Measurements from ENCODE around the gene CAPN10.

CAPN10 gene

DNA sequence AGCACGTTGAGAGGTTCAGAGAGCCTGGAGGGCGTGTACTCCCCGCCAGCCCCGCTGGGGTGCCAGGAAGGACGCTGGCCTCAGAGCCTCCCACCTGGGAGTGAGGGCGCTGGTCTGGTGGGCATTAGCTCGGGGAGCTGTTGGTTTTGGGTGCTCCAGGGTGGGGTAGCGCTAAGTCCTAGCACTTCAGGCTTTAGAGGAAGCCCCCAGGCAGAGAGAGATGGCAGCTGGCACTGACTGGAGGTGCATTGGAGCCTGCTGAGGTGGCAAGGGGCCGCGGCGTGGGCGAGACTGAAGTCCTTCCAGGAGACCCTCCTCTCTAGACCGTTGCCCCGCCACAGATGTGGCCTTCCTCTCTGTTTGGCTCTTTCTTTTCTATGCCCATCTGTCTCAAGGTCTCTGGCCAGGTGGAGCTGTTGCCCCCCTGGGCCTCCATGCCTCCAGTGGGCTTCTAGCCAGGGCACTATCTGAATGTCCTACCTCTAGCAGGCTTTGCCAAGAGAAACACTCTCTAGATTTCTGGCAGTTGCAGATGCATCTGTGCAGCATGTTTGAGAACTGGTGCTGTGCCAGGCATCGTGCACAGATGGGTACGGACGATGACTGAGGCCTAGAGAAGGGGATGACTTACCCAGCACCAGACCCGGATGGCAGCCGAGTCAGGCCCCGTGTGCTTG is 6.6 kb downstream of the CAPN10 start:
- DNase-seq = peak in 1 of 2 donors; percentile 42
- TF ChIP-seq, protein P1, sequence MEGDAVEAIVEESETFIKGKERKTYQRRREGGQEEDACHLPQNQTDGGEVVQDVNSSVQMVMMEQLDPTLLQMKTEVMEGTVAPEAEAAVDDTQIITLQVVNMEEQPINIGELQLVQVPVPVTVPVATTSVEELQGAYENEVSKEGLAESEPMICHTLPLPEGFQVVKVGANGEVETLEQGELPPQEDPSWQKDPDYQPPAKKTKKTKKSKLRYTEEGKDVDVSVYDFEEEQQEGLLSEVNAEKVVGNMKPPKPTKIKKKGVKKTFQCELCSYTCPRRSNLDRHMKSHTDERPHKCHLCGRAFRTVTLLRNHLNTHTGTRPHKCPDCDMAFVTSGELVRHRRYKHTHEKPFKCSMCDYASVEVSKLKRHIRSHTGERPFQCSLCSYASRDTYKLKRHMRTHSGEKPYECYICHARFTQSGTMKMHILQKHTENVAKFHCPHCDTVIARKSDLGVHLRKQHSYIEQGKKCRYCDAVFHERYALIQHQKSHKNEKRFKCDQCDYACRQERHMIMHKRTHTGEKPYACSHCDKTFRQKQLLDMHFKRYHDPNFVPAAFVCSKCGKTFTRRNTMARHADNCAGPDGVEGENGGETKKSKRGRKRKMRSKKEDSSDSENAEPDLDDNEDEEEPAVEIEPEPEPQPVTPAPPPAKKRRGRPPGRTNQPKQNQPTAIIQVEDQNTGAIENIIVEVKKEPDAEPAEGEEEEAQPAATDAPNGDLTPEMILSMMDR (IDR thresholded peaks at IDR 0.05) = no peak
- Histone ChIP-seq H3K4me1 (peaks cover 0 to 36% (median 25%) of the 10 kb centered on the region in 4 donors), H3K4me3 (no peak overlapping the region), H3K36me3 (peaks cover 6 to 66% (median 48%) of the 10 kb centered on the region in 3 donors), H3K27ac (no peak overlapping the region), H3K9me3 (no peaks in the 10 kb centered on the region), H3K27me3 (no peaks in the 10 kb centered on the region)
- intact Hi-C loops (cut with DNase I; ENCODE audit: low total_unique reads) = loop anchor here (10.0 kb wide), 1 partner anchor 562 kb away; the partner anchor contains the start of gene PPP1R7

DNA sequence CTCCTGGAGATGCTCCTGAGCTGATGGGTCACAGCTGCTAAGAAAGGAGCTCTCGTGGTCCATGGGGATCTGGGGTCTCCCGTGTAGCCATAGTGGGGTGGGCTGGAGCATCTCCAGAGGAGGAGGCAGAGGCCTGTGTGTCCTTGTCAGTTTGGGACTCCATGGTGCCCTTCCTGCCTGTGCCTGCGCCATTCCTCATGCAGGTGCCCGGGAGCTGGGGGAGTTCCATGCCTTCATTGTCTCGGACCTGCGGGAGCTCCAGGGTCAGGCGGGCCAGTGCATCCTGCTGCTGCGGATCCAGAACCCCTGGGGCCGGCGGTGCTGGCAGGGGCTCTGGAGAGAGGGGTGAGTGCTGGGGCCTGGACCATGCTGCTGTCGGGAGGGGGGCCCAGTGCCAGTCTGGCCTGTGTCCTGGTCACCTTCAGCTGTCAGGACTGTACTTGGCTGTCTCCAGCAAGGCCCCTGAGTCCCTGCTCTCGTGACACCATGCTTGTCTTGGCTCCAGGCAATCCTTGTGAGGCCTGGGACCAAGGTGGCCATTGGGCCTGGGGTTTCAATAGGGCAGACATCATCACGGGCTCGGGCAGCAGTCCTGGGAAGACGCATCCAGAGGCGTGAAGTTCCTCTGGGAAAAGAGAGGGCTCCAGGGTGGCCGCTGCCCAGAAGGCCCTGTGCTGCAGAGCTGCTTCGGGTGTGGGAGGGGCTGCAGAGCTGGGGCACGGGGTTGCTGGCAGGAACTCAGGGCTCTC is 7.3 kb downstream of the CAPN10 start:
- Histone ChIP-seq H3K4me1 (peaks cover 0 to 31% (median 20%) of the 10 kb centered on the region in 4 donors), H3K4me3 (no peak overlapping the region), H3K27me3 (no peaks in the 10 kb centered on the region), H3K27ac (no peak overlapping the region), H3K36me3 (peaks cover 13 to 73% (median 55%) of the 10 kb centered on the region in 3 donors), H3K9me3 (no peaks in the 10 kb centered on the region)
- intact Hi-C loops (cut with DNase I; ENCODE audit: low total_unique reads) = loop anchor here (10.0 kb wide), 1 partner anchor 561 kb away; the partner anchor contains the start of gene PPP1R7
- TF ChIP-seq, protein P1 (IDR thresholded peaks at IDR 0.05) = no peak
- DNase-seq = peak in 1 of 2 donors; percentile 63

DNA sequence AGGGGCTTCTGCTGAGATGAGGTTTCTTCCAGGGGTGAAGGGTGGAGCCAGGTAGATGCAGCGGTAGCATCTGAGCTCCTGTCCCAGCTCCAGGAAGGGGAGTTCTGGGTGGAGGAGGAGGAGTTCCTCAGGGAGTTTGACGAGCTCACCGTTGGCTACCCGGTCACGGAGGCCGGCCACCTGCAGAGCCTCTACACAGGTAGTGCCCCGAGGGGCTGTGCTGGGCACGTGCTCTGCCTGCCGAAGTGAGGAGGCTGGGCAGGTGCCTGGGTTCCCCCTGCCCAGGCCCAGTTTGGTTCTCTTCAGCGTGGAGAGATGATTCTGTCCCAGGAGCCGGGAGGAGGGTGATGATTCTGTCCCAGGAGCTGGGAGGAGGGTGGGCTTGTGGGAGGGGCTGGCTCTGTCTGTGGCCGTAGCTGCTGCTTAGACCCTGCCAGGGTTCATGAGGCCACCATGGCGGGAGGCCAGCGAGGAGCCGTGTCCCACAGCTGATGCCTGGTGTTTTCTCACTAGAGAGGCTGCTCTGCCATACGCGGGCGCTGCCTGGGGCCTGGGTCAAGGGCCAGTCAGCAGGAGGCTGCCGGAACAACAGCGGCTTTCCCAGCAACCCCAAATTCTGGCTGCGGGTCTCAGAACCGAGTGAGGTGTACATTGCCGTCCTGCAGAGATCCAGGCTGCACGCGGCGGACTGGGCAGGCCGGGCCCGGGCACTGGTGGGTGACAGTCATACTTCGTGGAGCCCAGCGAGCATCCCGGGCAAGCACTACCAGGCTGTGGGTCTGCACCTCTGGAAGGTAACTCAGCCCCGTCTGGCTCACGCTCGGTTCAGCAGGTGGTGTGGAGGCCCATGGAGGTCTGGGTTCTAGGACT is 8.2 kb downstream of the CAPN10 start:
- Histone ChIP-seq H3K4me1 (peaks cover 0 to 31% (median 20%) of the 10 kb centered on the region in 4 donors), H3K4me3 (no peak overlapping the region), H3K27ac (no peak overlapping the region), H3K27me3 (no peaks in the 10 kb centered on the region), H3K9me3 (no peaks in the 10 kb centered on the region), H3K36me3 (peaks cover 13 to 76% (median 62%) of the 10 kb centered on the region in 3 donors)
- peak in 1 of 2 donors; percentile 64 for DNase-seq
- TF ChIP-seq, protein P1 (IDR thresholded peaks at IDR 0.05) = no peak
- intact Hi-C loops (cut with DNase I; ENCODE audit: low total_unique reads) = loop anchor here (10.0 kb wide), 1 partner anchor 560 kb away; the partner anchor contains the start of gene PPP1R7

DNA sequence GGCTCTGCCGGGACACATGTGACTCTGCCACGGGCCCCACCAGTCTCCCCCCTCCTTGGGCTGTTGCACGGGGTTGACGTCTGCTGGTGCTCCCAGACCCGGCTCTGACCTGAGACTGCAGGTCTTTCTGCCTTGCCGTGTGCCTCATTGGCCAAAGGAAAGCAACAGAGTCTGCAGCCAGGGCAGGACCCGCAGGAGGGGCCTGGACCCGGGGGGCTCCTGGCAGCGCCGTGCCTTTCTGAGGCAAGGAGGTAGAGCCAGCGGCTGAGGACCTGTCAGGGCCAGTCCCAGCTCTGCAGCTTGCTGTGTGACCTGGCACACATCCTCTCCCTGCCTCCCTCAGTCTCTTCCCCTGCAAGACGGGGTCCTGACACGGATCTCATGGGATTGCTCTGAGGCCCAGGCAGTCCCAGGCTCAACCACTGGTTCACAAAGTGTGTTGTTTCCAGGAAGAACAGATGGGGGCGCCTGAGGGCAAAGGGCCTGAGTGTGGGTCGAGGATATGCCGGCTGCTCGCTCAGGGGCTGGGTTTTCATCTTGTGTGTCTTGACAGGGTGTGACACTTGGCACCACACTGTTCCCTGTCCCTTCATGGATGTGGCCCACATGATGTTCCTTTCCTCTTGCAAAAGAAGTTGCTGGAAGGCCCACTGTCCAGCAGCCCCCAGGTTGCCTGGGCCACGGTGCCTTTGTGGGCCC is 9.0 kb downstream of the CAPN10 start:
- DNase-seq = peak in 1 of 2 donors; percentile 53
- Histone ChIP-seq H3K4me3 (no peak overlapping the region), H3K4me1 (peaks cover 0 to 31% (median 20%) of the 10 kb centered on the region in 4 donors), H3K36me3 (peaks cover 13 to 76% (median 59%) of the 10 kb centered on the region in 3 donors), H3K27me3 (no peaks in the 10 kb centered on the region), H3K9me3 (no peaks in the 10 kb centered on the region), H3K27ac (peak overlapping the region; percentile 7 to 43)
- TF ChIP-seq, protein P1 (IDR thresholded peaks at IDR 0.05) = peak in 1 of 2 experiments; percentile 9
- intact Hi-C loops (cut with DNase I; ENCODE audit: low total_unique reads) = loop anchor here (10.0 kb wide), 1 partner anchor 559 kb away; the partner anchor contains the start of gene PPP1R7

Measured in tibial artery (tissue), 4 donors.